ENCODE measurements around the gene CNST. TPM values are rescaled to one million over a fixed set of nuclear protein-coding genes. Genes with fewer than 3 reads are reported as not detected.

The CNST gene
- total RNA-seq, 1 experiment from 2014 or later: 19.8 TPM

DNA sequence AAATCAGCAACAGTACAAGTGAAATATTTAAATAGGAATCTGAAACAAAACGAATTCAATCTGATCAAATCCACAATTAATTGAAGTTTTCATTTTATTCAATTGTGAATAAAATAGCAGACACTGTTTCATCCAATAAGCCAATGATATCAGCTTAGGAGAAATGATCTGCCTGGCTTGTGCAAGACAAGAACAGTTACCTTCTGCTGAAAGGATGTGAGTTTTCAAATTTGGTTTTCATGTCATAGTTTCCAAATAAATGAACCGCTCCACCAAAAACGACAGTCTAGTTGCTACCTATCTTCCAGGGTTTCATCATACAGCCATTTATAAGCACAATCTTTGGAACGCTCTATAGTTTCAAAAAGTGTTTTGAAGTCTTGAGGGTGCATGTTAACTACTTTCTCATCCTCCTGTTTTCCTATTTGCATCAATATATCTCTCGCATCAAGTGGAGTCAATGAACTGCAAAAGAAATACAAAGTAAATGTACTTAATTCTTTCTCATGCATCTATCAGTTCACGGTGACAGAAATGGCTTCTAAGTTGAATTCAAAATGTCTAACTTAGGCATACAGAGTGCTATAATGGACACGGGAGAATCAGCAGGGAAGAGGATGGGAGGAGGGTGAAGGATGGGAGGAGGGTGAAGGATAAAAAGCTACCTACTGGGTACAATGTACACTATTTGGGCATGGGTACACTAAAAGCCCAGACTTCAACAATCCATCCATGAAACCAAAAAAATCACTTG lies 25.3 kb upstream of the CNST start:
- Histone ChIP-seq H4K20me1 (ENCODE audit: control insufficient read depth, insufficient read depth, insufficient read length) (no peaks in the 10 kb centered on the region), H3K18ac (ENCODE audit: insufficient read length, low read depth, low read length) (no peak overlapping the region), H2BK20ac (ENCODE audit: low read depth, low read length, poor library complexity, severe bottlenecking) (no peak overlapping the region), H3K14ac (ENCODE audit: insufficient read depth, low read length) (no peak overlapping the region), H4K5ac (ENCODE audit: insufficient read length, low read depth, low read length) (no peak overlapping the region), H3K4me2 (ENCODE audit: insufficient read depth, insufficient read length, low read length) (no peak overlapping the region), H2BK12ac (ENCODE audit: insufficient read length, low read depth, low read length) (no peak overlapping the region), H4K91ac (ENCODE audit: insufficient read length, low read depth, low read length) (no peak overlapping the region), H3K79me2 (ENCODE audit: insufficient read depth, low read length) (no peaks in the 10 kb centered on the region), H3K9me3 (ENCODE audit: control insufficient read depth, low read depth, low read length) (no peaks in the 10 kb centered on the region), H2BK5ac (ENCODE audit: insufficient read length, low read length) (no peak overlapping the region), H3T11ph (ENCODE audit: low read length) (no peak overlapping the region), H3K56ac (ENCODE audit: insufficient read length, low read depth, low read length) (no peak overlapping the region), H2BK120ac (ENCODE audit: low read depth, low read length, poor library complexity, severe bottlenecking) (no peak overlapping the region), H3K27me3 (ENCODE audit: insufficient read depth, low read length) (no peaks in the 10 kb centered on the region), H2BK15ac (ENCODE audit: low read depth, low read length) (no peak overlapping the region), H2AK5ac (ENCODE audit: insufficient read length, low read length) (no peak overlapping the region), H2AFZ (ENCODE audit: low read length) (no peak overlapping the region), H3K4ac (ENCODE audit: low read depth, low read length) (no peak overlapping the region), H3K9ac (ENCODE audit: extremely low read depth, insufficient read length, low read length) (no peak overlapping the region), H3K27ac (ENCODE audit: insufficient read length, low read depth, low read length) (no peak overlapping the region), H3K4me1 (ENCODE audit: insufficient read depth, low read length) (no peaks in the 10 kb centered on the region), H3K79me1 (ENCODE audit: insufficient read depth, low read depth, low read length, poor library complexity, severe bottlenecking) (no peaks in the 10 kb centered on the region), H3K23me2 (ENCODE audit: insufficient read length, low read depth, low read length, poor library complexity, severe bottlenecking) (no peaks in the 10 kb centered on the region), H3K23ac (ENCODE audit: insufficient read length, low read depth, low read length) (no peak overlapping the region), H4K8ac (replicated peaks; ENCODE audit: insufficient read length, low read depth, low read length) (no peak overlapping the region)
- peaks cover 15 to 49% (median 22%) of the 10 kb centered on the region in 3 experiments; a peak in 6 of 7 replicates for H3K36me3 Mint-ChIP-seq (ENCODE audit: insufficient read depth in 1 of 3, low read depth in 3 of 3)
- no CpG with 5 or more reads among the region's 7 CpGs for WGBS (ENCODE audit: extremely low coverage, insufficient read length, low lambda C conversion rate)
- peaks cover 5 to 6% of the 10 kb centered on the region in 2 experiments for H3K4me1 Mint-ChIP-seq
- no peaks in the 10 kb centered on the region; a peak in 1 of 5 replicates for H3K9me3 Mint-ChIP-seq
- no peak overlapping the region for H3K4me3 Mint-ChIP-seq
- DNase-seq: no peak
- TF ChIP-seq CTCF (conservative IDR thresholded peaks at IDR 0.05): no peak
- H3K27ac Mint-ChIP-seq: no peak overlapping the region
- H3K27me3 Mint-ChIP-seq (ENCODE audit: low read depth): no peaks in the 10 kb centered on the region
